Cardiac septum (tissue), 1 donor: ENCODE measurements around the gene KMT5C. TPM values are rescaled to one million over a fixed set of nuclear protein-coding genes. Genes with fewer than 3 reads are reported as not detected.
"Not testable (repeated sequence)": the region's sequence is repeated elsewhere in the genome, so short reads cannot be mapped to it uniquely, and the experiment has no call there.

Experiments used
- DNase-seq: peaks from one replicate; pipeline ENCODE4 v3.0.0-alpha.2; 2020; ENCODE audit warnings: low spot score
- intact Hi-C: fragments of 100-400 bp; cut with DNase I; formaldehyde crosslinking; loops from one replicate; pipeline ENCODE4 v1.14.0; 2022
- total RNA-seq: library from RNA; stranded (reverse); fragmentation: NEBNext Ultra II Directional; extraction: Animal tissue kit (Norgen Biotek cat#: 25700); gene quantifications from one replicate; pipeline ENCODE4 v1.2.1, GENCODE V29; 2021
- donor health status: DM: no; HTN: no; CAD: no.

KMT5C gene
- total RNA-seq, 1 donor from 2014 or later: 6.1 TPM

GRCh38 chr19:55312621-55313512, 26.8 kb upstream of the KMT5C start:
- intact Hi-C loops: no loop called here
- DNase-seq: no peak

DNA sequence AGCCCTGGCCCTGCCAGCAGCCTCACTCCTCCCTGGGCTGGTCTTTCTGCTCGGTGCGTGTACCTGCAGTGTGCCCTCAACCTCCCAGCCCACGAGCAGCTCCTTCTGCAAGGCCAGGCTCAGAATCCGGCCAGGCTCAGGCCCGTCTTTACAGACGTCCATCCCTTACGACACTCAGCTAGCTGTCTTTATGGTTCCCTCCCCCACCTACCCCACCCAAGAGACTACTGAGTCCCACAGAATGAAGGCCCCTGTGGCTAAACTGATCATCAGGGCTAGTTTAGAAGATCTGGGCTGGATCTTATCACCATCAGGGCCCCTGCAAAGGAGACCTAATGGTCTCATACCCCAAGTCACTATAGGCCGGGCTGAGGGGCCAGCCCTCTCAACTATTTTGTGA, 25.3 kb upstream of the KMT5C start:
- intact Hi-C loops: no loop called here
- no peak for DNase-seq

GRCh38 chr19:55315956-55316525, 23.6 kb upstream of the KMT5C start:
- no peak for DNase-seq
- intact Hi-C loops: no loop called here

GRCh38 chr19:55316646-55317045, 23.0 kb upstream of the KMT5C start:
- intact Hi-C loops: no loop called here

DNA sequence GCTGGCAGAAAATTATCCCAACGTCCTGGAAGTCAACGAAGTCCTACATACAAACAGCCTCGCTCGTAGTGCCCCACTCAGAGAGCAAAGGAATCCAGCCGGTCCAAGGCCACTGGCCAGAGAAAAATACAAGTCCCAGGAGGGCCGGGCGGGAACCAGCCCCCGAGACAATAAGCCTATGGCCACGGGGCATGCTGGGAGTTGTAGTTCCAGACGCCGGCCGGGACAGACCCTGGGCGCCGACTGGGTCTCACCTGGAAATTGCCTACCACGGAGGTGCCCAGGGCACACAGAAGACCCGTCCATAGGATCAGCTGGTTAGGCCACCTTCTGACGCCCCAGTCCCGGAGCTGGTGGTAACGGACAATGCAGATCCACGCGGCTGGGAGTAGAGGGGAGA, 19.9 kb upstream of the KMT5C start:
- DNase-seq: no peak
- intact Hi-C loops: no loop called here

More at GRCh38 chr19:55316646-55317045, 23.0 kb upstream of the KMT5C start:
- no peak for DNase-seq

DNA sequence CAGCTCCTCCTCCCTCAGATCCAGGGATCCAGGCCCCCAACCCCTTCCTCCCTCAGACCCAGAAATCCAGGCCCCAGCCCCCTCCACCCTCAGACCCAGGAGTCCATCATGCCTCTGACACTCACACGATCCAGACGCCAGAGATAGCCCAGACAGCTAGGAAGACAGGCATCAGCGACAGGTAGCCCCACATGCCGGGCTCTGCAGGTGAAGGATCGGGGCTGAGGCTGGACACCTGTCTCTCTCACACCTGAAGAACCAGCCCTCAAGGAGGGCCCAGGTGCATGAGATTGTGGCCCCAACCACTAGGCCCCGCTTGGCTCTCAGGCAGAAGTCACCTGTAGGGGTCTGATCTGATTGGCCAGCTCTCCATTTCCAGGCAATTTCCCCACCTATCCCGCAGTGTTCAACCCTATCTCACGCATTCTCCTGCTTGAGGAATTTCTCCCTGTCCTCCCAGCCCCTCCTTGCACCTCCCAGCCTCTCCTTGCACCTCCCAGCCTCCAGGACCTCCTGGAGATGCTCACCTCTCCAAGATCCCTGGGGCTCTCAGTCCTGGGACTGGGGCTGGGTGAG, 18.7 kb upstream of the KMT5C start:
- intact Hi-C loops: no loop called here
- no peak for DNase-seq

GRCh38 chr19:55321466-55322137, 18.1 kb upstream of the KMT5C start:
- intact Hi-C loops: no loop called here
- DNase-seq: no peak

DNA sequence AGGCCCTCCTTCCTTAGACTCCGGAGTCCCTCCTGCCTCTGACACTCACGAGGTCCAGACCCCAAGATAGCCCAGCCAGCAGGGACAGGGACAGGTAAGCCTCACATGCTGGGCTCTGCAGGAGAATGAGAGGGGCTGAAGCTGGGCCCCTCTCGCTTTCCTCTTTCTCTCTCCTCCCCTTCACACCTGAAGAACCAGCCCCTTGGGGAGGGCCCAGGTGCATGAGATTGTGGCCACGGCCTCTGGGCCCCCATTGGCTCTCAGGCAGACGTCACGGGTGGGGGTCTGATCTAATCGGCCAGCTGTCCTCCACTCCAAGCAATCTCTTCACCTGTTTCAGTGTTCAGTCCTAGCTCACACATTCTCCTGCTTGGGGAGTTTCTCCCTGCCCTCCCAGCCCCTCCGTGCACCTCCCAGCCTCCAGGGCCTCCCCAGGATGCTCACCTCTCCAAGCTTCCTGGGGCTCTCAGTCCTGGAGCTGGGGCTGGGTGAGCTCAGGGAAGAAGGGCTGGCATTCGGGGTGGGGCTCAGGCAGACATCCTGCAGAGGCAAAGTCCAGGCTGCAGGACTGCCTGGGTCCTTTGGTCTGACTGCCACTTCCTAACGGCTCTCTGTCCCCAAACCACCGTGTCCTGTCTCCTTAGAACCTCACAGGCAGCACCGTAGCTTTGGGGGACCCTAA, 17.3 kb upstream of the KMT5C start:
- DNase-seq: no peak
- intact Hi-C loops: no loop called here

- intact Hi-C loops: no loop called here
- DNase-seq: no peak
These were observed 15.0 kb upstream of the KMT5C start for GRCh38 chr19:55324662-55325061.

GRCh38 chr19:55325172-55325571, 14.5 kb upstream of the KMT5C start, which contains the start of gene TMEM150B:
TSS of gene TMEM150B (minus strand) at chr19:55325341. CDS start at chr19:55321036, 4,305 bp downstream.
- intact Hi-C loops: no loop called here
- DNase-seq: no peak

DNA sequence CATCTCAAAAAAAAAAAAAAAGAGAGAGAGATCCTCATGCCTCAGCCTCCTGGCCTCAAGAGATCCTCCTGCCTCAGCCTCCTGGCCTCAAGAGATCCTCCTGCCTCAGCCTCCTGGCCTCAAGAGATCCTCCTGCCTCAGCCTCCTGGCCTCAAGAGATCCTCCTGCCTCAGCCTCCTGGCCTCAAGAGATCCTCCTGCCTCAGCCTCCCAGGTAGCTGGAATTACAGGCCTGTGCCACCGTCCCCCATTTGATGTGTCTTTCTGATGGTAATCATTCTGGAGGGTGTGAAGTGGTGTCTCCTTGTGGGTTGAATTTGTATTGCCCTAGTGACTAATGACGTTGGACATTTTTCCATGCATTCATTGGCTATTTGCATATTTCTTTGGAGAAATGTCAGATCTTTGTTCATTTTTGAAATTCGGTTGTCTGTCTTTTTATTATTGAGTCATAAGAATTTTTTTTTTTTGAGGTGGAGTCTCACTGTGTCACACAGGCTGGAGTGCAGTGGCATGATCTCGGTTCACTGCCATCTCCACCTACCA, 10.8 kb upstream of the KMT5C start:
- DNase-seq, intact Hi-C loops: not testable (repeated sequence)

GRCh38 chr19:55329791-55330190, 9.9 kb upstream of the KMT5C start:
- DNase-seq, intact Hi-C loops: not testable (repeated sequence)

GRCh38 chr19:55333870-55334269, 5.8 kb upstream of the KMT5C start:
- no peak for DNase-seq
- intact Hi-C loops: no loop called here

- DNase-seq: no peak
- intact Hi-C loops: no loop called here
These were observed 3.6 kb upstream of the KMT5C start for GRCh38 chr19:55336101-55336500.

- no peak for DNase-seq
- intact Hi-C loops: loop anchor here (1.0 kb wide), 1 partner anchor 45 kb away; the partner anchor contains the start of gene RPL28
These were observed 460 bp downstream of the KMT5C start for GRCh38 chr19:55339889-55340783.

DNA sequence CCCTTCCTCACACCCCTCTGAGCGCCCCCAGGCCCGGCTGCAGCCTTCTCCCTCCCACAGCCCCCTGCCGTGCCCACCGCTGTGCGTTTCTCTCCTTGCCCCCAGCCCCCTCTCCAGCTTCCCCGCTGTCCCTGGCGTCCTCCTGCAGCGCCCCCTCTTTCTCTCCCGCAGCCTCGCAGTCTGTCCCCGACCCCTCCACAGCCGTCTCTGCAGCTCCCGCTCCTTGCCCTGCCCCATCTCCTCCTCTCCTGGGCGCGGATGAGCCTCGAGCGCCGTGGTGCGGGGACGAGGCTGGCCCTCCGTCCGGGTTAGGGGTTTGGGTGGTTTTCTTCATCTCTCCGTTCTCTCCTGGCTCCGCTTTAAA, 1.1 kb downstream of the KMT5C start:
- intact Hi-C loops: no loop called here
- DNase-seq: no peak

DNA sequence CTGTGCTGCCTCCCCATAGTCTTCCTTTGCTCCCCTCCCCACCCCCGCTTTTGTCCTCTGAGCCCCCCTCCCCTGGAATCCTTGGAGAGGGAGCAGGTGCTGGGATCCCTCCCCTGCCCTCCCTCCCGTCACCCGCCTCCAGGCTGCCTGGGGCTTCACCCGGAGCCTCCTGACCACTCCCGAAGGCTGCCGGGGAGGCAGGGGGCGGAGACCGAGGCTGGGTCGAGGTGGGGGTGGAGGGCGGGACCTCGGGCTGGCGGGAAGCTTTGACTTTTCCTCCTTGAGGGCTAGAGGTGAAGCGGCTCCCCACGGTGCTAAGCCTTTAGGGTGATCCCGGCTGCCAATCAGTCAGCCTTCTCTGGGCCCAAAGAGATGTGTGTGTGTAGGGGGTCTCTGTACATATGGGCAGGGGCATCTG, 1.5 kb downstream of the KMT5C start:
- intact Hi-C loops: no loop called here
- peak; percentile 87 for DNase-seq
